Fibroblast of the aortic adventitia (primary cell): Measurements from ENCODE around the gene GMDS. TPM values are rescaled to one million over a fixed set of nuclear protein-coding genes. Genes with fewer than 3 reads are reported as not detected.

Source experiments
- DNase-seq: peaks from one replicate; pipeline ENCODE4 v3.0.0-alpha.2; 2010; ENCODE audit warnings: low read depth
- H3K4me3 ChIP-seq: 2 replicates; pipeline ENCODE4 v1.5.1; 2011; ENCODE audit warnings: low read depth, mild to moderate bottlenecking, control low read depth, low read length, moderate library complexity
- total RNA-seq: library from RNA; depleted of rRNA; stranded (reverse); fragments of >200 nt; gene quantifications from 2 replicates; pipeline ENCODE4 v1.2.3, GENCODE V29; 2012; ENCODE audit warnings: low replicate concordance
- TF ChIP-seq, protein P1 (sequence below): IDR thresholded peaks from 2 replicates; pipeline ENCODE4 v1.5.1; 2011; ENCODE audit warnings: mild to moderate bottlenecking, low read length, control low read depth, inconsistent platforms; ENCODE audit not compliant: insufficient read depth

GMDS gene
- total RNA-seq, 1 donor, result 15.9 TPM

DNA sequence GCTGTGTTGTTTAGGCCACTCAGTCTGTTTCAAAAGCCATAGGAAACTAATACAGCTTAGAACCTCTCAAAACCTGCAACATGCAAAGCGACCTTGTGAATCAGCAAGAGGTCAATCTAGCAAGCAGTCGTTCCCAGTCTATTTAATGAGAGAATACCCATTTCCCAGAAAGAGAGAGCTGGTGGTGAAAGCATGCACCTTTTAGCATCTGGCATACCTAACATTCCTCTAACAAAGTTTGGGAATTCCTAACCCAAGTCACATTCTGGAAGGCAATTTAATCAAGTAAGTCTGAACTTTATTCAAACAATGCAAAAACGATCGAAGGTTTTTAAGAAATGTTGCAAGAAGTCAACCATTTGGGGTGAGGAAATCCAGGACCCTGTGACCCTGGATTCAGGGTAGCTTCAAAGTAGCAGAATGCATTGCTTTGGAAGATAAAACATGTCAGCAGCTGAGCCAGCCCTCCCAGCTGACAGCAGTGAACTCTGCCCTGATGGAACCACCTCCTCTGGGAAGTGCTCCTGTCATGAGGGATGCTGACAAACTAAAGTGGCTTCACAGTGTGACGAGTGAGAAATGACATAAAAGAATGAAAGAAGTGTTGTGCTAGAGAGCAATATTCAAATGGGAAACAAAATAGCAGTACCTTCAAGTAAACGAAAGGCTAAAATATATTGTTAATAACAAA lies 104.8 kb downstream of the GMDS start:
- no peak for DNase-seq
- TF ChIP-seq, protein P1, sequence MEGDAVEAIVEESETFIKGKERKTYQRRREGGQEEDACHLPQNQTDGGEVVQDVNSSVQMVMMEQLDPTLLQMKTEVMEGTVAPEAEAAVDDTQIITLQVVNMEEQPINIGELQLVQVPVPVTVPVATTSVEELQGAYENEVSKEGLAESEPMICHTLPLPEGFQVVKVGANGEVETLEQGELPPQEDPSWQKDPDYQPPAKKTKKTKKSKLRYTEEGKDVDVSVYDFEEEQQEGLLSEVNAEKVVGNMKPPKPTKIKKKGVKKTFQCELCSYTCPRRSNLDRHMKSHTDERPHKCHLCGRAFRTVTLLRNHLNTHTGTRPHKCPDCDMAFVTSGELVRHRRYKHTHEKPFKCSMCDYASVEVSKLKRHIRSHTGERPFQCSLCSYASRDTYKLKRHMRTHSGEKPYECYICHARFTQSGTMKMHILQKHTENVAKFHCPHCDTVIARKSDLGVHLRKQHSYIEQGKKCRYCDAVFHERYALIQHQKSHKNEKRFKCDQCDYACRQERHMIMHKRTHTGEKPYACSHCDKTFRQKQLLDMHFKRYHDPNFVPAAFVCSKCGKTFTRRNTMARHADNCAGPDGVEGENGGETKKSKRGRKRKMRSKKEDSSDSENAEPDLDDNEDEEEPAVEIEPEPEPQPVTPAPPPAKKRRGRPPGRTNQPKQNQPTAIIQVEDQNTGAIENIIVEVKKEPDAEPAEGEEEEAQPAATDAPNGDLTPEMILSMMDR, result no peak
- no peak overlapping the region for H3K4me3 ChIP-seq

DNA sequence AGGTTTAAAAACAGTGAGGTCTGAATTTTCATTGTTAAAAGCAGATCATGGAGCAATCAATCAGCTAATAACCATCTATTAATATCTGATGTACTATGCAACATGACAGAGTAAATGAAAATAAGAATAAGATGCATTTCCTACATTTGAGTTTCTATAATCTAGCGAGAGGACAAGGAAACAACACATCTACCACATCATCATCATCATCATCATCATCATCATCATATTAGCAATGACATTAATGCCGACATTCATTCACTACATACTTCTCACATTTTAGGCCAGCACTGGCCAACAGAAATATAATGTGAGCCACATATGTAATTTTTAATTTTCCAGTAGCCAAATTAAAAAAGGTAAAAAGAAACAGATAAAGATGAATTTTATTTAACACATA lies 110.0 kb downstream of the GMDS start:
- H3K4me3 ChIP-seq, result no peak overlapping the region
- TF ChIP-seq, protein P1, result no peak
- no peak for DNase-seq

DNA sequence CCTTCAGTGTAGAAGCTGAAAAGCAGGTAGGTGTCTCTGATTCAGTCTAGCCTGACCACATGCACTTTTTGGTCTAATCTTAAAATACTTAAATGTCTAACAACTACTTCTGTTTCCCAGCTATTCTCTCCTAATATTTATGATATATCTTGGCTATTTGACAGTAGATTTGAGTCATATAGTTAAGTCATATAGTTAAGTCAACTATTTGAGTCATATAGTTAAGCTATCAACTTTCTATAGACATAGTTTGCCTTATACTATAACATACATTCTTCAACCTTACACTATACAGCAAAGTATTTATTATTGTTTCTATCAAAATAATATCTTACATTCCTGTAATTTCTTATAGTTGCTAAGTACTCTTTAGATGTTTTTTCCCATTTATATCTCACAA lies 110.9 kb downstream of the GMDS start:
- no peak overlapping the region for H3K4me3 ChIP-seq
- no peak for DNase-seq
- TF ChIP-seq, protein P1, result no peak

DNA sequence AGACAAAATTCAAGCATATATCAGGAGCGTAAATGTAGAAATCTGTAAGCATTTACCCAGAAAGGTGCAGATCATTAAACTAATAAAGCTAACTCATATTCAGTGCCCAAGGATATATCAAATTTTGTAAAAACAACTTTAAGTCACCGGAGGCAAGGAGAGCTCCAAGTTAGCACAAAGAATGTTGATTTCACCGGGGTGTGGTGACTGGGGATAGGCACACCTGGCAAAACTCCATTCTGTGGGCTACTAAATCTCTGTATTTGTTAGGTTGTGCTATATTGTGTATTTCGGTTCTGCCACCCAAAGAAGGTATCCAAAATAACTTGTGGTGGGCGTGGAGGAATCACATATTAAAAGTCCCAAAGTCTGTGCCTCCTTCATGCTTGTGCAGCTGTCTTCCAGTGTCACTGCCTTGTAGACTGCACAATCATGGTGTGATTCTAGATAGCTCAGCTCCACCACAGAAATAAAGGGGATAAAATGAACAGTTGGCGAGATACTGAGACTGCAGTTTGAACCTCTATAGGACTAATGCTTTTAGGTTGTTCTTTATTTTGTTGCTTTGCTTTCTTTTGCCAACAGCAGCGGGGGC lies 111.6 kb downstream of the GMDS start:
- TF ChIP-seq, protein P1, result no peak
- no peak overlapping the region for H3K4me3 ChIP-seq
- DNase-seq, result no peak

DNA sequence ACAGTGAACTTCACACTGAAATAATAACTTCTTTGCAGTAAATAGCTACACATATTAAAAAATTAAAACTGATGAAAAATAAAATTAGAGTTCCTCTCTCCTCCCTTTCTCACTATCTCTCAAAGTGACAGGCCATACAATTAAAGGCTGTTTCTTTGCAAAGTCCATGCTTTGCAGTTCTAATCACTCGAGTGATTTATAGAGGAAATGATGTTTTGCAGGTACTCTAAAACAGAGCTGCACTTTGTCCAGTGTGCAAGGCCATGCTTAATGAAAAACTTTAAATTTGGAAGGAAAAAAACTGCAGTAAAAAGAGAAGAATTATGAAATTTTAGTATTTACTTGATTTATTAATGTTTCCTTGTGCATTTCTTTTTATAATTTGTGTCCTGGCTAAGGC lies 112.5 kb downstream of the GMDS start:
- H3K4me3 ChIP-seq, result no peak overlapping the region
- TF ChIP-seq, protein P1, result no peak
- DNase-seq, result no peak

DNA sequence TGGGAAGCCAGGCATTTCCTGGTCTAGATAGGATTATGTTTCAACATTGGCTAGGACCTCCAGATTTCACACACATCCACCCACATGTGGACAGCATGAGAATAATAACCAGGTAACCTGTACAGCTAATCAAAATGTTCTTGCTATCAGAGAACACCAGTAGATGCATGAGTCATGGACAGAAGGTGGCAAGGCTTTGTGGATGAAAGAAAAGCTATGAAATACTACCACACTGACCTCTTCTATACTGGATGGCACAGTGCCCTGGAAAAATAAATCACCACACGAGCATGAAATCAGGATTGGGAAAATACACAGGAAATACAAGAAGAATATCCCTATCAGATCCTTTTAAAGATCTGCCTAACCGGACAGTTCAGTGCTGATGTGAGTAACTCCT lies 113.0 kb downstream of the GMDS start:
- TF ChIP-seq, protein P1, result no peak
- peak; percentile 37 for DNase-seq
- no peak overlapping the region for H3K4me3 ChIP-seq

DNA sequence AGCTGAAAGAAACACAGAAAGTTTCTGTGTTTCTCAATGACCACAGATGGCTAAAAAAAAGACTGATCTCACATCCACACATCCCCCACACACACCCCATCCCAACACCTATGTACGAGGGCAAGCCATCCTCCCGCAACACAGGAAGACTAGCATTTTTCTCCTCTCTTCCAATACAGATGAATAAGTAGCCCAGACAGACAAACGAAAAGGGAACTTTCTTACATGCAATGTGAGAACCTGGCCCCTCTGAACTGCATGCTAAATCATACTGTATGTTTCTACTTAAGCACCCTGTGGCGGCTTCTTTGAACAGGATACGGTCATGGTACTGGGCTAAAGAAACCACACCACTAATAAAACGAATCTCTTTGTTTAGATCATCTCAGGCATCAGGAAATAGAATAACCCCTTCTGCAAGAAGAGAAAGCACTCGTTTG lies 116.2 kb downstream of the GMDS start:
- no peak overlapping the region for H3K4me3 ChIP-seq
- TF ChIP-seq, protein P1, result no peak
- no peak for DNase-seq
